ENCODE measurements around the gene EFCAB13.

EFCAB13 gene, protein sequence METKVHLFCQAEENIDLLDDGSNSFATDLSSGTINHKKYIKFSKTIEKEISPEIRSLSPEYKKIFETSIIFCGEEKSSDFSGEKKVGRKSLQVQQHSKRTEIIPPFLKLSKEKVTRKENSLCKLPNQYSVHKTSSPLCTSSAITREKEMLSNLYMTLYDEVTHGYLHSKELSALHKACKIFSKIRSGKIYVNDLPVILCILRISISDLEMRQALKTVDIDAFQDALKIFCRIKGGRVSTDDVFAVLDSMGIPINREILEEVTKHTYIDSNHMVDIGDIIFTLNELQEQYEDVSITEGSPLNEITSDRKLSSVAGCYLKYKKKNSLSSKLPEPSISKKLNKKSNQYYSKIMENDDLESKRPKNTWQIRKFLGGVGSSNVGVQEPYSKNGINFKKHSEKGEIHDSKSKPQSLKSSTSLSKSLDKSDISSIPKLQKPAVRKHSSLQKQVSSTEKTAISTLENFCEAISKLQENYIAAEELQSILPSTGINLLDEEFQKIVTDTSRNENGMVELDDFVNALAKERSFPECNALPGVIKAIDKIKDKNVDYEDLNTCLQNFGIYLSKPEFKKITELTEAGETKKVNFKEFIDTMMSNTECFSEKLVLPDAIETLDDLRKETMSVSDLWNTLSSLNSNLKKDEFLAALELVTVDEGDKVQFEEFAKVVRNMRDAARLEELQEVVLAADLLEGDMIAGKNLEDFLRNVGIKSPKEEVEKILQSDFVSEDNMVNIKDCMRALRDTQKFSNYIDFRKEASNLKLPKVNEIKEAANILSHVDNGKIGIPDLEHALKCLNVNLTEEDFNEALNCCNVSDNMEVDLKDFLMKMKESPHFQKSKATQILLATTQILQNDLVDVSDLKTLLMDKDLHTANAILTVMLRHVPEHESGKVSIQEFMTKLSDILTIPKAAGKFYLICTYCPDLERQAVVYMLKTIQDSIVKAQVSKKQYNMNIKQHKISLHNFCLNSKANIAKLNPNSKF

DNA sequence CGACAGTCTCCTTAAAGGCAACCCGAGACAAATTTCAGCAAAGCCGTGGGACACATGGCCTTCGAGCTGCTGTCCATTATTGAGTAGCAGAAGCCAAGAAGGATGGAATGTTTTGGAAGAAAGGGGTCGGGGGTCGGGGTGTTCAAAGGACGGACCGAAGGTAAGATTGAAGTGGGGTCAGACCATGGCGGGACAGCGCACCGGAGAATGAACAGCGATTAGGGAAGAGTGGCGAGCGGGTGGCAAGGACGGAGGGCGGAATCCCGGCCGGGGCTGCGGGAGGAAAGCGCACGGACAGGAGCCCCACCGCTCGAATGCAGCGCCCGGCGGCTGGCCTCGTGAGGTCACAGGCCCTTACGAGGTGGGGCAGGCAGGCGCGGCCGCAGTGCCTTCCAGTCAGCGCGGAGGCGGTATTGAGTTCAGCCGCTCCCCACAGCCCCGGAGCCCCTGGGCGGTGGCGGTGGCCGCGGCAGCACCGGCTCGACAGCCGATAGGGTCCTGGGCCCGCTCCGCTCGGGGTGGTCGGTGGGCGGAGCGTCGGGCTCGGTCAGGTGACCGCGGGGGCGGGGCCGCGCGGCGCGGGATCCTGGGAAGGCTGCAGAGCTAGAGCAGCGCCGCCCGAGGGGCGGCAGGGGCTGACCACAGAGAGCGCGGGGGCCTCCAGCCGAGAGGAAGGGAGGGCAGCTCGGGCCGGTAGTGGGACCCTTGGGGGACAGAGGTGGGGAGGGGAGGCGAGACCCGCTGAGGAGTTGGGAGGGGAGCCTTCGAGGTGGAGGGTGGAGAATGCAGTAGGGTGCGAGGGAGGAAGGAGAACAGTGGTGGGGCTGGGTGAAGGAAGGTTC, at the start of gene EFCAB13:
Gene EFCAB13, plus strand, starts transcription at position 574 of the 842 bp plus-strand sequence. CDS start 4,399 bp downstream, outside the sequence.
- DNase-seq: peak; percentile 85 to 88

DNA sequence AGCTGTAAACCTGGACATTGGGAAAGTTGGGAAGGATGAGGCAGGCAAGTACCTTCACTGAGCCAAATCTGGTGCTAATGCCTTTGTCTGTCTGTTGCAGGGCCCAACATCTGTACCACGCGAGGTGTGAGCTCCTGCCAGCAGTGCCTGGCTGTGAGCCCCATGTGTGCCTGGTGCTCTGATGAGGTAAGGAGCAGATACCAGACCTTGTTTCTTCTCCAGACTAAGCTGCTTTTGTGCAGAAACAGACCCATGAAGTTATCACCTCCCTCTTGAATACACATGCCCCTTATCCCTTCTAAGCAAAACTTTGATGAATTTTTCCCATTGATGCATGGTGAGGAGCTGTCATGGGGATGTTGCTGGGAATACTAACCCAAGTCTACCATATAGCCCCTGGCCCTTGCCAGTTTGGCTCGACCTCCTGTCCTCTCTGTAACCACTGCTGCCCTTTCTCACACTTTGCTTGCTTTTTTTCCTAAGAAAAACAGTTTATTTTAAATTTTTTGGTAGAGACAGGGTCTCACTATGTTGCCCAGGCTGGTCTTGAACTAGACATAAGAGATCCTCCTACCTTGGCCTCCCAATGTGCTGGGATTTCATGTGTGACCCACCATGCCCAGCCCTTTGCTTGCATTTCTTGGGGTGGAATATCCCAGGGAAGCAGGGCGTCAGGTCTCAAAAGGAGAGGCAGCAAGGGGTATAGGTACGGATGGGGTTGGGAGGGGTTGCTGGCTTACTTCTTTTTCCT, 49.3 kb upstream of the EFCAB13 start:
- no peak for DNase-seq

DNA sequence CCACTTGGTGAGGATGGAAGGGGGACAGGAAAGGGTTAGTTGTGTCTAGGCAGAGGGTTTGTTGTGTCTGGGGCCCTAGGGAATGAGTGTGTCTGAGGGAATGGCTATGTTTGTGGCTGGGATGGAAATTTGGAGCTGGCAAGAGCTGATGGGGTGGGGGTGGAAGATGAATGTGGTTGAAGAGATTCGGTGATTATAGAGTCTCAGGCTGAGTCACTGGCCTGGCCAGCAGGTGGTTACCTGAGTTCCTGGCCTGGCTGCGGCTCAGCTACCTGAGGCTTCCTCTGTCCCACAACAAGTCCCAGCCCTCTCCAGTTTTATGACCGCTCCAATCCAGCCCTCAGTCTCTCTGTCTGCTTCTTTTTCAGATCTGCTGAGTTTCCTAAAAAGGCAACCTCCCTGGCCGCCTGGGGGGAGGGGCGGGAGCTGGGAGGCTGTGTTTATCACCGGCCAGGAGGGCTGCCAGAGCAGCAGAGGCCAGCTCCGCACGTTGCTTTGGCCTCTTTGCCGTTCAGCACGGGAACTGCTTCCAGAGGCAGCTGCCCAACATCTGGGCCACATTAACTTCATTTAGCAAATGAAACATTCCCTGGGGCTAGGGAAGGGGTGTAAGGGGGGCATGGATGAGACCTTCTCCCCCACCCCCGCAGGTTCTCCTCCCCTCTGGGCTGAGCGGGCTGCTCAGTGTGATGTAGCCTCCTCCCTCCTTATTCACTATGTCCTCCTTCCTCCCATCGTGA, 48.3 kb upstream of the EFCAB13 start:
- no peak for DNase-seq

DNA sequence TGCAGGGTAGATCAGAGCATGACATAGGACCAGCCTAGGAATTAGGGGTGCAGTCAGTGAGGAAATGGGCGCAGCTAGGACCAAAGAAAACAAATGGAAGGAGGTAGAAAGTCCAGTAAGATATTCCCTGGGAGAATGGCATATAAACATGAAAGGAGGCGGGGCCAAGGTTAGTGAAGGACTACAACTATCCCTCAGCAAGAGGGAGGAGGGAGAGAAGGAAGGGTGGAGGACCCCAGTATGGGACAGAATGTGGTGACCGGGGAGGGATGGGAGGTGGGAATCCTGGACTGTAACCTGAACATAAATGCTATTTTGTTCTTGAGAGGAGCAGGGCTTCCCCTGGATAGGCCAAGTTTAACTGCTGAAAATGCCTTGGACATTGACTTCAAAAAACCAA, 47.3 kb upstream of the EFCAB13 start:
- DNase-seq: no peak

DNA sequence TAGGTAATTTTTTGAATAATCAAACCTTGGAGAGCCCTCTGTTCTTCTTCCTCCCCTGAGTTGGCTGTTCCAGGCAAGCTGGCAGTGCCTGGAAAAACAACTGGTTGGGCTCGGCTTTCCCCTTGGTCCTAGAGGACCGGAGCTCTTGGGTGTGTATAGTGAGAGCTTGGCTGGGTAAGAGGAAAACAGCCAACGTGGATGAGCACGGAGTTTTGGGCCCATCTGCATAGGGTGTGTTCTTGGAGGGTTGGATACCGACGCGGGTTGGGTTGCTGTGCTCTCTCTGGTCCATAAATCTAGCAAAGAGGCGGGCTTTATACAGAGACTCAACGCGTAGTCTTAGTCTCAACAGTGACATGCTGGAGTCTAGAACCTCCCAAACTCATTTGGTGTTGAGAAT, 46.9 kb upstream of the EFCAB13 start:
- no peak for DNase-seq

DNA sequence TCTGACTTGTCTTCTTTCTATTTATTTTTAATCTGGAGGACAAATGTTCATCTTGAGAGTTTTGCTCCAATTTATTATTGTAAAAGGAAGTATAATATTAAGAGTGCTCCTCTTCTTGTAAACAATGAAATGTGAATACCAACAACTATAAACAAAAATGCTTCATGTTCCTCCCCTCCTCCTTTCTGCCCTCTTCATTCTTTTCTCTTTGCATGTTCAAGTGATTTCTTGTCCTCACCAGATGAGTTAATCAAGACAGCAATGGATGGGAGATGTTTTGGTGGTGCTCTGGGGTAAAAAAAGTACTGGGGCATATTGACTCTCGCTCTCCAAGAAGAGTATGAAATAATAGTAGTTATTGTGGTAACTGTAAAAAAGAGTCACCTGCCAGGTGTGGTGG, 45.8 kb upstream of the EFCAB13 start:
- no peak for DNase-seq

DNA sequence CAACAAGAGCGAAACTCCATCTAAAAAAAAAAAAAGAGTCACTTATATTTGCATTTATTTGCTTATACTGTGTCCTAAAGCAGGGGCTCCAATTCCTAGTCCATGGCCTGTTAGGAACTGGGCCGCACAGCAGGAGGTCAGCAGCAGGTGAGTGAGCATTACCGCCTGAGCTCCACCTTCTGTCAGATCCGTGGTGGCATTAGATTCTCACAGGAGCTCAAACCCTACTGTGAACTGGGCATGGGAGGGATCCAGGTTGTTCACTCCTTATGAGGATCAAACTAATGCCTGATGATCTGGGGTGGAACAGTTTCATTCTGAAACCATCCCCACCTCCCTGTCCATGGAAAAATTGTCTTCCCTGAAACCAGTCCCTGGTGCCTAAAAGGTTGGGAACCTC, 45.2 kb upstream of the EFCAB13 start:
- no peak for DNase-seq

DNA sequence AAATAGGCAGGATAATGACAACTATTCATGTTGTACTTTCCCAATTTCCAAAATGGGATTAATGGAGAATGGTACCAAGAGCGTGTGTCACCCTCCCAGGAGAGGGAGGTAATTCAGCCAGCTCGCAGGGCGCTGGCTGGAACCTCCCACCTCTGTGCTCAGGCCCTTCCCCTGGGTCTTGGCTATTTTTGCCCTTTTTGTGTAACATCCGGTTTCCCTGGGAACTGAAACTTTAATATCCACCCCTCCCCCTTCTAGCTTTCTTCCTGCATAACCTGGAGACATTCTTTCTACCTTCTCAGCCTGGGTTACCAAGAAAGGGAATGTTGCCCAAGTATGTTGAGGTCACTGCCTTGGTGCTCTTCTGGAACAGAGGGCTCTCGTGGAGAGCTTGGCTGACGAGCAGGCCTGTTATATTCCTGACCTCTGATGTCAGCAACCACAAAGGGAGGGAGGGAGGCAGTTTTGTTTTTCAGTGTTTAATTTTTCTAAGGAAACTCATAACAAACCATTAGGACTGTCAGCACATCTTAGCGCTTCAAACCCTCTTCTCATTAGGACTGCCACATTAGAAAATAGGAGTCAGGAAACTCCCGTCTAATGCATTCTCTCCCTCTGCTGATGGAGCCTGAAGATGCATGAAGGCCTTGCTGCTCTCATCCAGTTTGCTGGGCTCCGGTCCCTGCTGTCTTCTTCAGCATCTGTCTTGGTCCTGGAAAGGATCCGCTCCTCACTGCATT, 44.5 kb upstream of the EFCAB13 start:
- DNase-seq: peak; percentile 5 to 55

DNA sequence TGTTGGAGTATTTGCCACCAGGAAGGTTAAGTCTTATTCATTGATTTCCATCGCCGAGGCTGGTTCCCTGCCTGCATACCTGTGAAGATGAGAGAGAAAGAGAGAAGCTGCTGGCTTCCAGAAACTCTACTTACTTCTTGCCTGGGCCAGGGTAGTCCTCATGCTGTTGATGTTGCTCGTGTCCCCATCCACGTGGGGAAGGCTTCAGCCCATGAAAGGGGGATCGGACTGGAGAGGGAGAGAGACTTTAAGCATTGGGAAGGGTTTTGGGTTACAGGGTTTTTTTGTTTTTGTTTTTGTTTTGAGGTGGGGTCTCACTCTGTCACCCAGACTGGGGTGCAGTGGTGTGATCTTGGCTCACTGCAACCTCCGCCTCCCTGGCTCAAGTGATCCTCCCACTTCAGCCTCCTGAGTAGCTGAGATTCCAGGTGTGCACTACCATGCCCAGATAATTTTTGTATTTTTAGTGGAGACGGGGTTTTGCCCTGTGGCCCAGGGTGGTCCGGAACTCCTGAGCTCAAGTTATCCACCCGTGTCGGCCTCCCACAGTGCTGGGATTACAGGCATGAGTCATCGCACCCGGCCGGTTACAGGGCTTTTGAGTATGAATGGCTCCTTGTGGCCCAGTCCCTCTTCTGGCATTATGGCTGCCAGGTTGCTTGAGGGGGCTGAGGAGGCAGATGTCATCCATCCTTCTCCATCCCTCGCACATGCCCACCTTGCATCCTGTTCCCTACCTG, 43.5 kb upstream of the EFCAB13 start:
- no peak for DNase-seq

DNA sequence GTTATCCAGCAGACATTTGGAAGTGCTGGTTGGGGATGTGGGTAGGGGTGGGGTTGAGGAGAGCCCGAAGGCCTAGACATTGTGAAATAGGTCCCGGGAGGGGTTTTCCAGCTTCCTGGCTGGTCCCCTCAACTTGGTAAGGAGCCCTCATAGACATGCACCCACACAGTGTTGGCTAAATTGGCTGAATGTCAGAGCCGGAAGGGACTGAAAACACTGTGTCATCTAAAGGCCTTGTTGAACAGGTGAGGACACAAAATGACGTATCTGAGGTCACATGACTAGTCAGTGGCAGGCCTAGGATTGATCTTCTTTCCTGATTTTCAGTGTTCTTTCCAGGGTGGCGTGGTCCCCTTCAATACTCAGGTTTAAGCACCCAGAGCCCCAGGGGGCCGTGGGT, 42.5 kb upstream of the EFCAB13 start:
- no peak for DNase-seq

DNA sequence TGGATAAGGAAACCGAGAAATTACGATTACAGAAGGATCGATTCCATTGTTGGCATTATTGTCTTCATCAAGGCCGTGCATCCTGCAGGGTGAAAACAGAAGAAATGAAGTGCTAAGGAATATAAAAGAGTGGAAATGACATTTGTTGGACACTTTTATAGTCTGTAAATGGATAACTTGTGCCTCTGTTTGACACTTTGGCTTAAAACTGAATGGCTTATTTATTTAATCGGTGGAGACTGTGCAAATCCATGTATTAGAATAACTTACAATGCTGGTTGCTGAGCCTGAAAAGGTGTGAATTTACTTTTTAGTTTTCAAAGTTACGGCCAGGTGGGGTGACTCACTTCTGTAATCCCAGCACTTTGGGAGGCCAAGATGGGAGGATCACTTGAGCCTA, 38.8 kb upstream of the EFCAB13 start:
- DNase-seq: no peak

DNA sequence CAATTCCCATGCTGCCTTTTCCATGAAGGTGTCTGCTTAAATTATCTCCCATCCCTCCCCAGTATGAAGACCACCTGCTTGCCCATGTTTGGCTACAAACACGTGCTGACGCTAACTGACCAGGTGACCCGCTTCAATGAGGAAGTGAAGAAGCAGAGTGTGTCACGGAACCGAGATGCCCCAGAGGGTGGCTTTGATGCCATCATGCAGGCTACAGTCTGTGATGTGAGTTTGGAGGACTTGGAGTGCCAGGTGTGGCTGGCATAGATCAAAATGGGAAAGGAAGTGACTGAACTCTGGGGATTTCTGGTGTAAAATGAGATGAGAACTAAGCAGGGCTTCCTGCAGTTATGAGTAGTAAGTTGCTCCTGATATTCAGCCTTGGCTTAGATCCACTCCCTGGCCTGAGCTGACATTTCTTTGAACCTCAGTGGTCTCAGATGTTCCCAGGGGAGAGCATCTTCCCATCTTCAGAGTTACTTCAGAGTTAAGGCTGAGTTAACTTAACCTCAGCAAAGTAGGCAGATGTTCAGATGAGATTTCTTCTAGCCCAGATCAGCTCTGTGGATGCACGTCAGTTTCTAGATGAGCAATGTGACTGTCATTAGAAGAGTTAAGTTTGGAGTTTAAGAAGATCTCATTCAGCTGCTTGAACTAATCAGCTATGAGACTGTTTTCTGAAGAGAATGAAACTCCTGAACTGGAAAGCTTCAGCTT, 37.4 kb upstream of the EFCAB13 start:
- peak in 1 of 2 donors; percentile 29 for DNase-seq

DNA sequence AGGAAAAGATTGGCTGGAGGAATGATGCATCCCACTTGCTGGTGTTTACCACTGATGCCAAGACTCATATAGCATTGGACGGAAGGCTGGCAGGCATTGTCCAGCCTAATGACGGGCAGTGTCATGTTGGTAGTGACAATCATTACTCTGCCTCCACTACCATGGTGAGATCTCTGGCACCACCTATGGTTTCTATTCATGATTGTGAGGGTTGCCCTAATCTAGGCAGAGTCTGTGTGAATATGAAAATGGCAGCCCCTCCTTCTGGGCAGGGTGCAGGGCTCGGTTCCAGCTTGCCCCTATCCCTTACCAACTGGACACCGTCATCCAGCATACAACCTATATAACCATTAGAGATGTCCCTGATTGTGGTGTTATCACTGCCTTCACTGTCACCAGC, 36.7 kb upstream of the EFCAB13 start:
- no peak for DNase-seq

DNA sequence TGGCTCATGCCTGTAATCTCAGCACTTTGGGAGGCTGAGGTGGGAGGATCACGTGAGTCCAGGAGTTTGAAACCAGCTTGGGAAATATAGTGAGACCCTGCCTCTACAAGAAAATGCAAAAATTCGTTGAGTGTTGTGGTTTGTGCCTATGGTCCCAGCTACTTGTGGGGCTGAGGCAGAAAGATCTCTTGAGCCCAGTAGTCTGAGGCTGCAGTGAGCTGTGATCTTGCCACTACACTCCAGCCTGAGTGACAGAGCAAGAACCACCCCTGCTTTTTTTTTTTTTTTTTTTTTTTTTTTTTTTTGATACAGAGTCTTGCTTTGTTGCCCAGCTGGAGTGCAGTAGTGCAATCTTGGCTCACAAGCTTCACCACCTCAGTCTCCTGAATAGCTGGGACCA, 36.1 kb upstream of the EFCAB13 start:
- no peak for DNase-seq

DNA sequence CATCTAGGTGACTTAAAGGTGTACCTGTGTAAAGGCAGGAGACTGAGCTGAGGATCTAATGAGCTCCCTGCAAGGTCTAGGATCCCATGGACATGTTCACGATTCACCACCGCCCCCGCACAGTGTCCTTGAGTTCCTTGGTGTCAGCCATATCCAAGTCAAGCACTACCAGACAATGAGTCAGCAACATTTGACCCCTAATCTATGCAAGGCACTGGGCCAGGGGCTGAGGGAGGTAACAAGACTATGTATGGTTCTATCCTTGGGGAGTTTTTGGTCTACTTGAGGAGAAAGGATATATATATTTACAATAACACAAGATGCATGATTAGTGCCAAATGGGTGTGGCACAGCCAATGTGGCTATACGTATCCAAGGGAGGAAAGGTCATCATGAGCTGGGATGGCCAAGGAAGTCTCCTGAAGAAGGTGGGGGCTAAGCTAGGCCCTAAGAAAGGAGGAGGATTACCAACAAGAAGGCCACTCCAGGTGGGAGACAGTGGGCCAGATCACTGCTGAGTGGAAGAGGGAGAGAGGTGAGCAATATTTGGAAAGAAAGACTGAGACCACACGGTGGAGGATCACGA, 35.1 kb upstream of the EFCAB13 start:
- DNase-seq: no peak

DNA sequence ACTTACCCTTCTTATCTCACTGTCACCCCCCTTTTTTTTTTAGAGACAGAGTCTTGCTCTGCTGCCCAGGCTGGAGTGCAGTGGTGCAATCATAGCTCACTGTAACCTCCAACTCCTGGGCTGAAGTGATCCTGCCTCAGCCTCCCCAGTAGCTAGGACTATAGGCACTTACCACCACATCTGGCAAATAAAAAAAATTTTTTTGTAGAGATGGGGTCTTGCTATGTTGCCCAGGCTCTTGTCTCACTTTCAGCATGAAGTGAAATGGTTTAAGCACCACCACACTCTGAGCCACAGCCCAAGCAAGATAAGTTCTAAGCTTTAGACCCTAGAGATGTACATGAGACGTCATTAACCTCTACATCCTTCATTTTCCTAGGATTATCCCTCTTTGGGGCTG, 34.5 kb upstream of the EFCAB13 start:
- DNase-seq: no peak

DNA sequence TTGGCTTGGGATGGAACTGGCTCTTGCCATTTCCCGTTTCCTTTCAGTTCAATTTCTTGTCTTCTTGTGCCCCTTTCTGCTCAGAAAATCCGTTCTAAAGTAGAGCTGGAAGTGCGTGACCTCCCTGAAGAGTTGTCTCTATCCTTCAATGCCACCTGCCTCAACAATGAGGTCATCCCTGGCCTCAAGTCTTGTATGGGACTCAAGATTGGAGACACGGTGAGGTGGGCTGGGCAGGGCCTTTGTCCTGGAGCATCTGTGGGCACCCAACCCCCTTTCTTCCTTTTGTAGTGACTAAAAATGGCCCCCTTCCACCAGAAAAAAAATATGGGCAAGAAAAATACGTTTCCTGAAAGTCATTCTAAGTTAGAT, 32.9 kb upstream of the EFCAB13 start:
- no peak for DNase-seq

DNA sequence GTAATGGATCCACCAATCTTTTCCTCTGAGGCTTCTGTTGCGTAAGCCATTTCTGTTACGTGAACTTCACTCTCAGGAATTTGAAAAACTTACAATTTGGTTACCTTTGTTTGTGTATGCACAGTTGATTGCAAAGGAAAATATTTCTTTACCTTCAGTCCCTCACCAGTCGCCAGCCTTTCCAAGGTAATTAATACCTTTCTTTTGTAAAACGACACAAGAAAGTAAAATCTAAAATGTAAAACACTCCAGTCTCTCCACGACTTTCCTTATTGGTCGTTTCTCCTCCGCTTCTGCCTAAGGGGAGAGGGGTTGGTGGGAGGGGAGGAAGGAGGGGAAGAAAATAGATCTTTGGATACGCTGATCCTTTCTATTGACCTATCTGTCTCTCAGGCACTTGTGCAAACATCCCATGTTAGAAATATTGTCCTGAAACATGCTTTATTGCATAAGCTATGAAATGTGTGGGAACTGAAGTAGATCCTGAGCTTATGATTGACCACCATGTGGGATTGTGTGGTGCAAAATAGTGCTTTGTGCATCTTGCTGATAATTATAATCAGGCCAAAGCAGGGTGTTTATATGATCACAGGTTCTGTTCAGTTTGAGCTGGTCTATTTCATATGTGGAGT, 32.4 kb upstream of the EFCAB13 start:
- DNase-seq: no peak
